Inflammatory macrophage (primary cell): ENCODE measurements around the gene FHL5.
"Not testable (repeated sequence)": the region's sequence is repeated elsewhere in the genome, so short reads cannot be mapped to it uniquely, and the experiment has no call there.

ENCODE experiments used
- DNase-seq, 2 donors: peaks; one replicate each; pipeline ENCODE4 v3.0.0-alpha.2; 2020 to 2022

Gene FHL5

GRCh38 chr6:96611342-96611991 is 48.5 kb downstream of the FHL5 start:
- no peak for DNase-seq

GRCh38 chr6:96613291-96613999 is 50.5 kb downstream of the FHL5 start:
- DNase-seq = no peak

DNA sequence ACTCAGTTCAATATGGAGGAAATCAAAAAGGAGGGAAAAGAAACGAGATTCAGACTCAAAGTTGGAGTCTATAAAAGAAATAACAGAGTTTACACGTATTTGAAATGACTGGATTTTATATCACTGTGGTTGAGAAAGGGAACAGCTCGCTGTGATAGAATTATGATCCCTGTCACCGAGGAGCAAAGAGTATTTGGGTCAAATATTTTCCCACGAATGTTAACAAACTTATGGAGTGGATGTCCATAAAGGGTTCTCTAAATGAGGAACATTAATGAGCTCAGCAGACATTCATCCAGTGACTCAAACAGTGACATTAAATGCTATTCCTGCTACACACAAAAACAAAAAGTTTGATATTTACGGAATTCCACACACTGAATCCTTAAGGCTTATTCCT is 57.9 kb downstream of the FHL5 start:
- no peak for DNase-seq

DNA sequence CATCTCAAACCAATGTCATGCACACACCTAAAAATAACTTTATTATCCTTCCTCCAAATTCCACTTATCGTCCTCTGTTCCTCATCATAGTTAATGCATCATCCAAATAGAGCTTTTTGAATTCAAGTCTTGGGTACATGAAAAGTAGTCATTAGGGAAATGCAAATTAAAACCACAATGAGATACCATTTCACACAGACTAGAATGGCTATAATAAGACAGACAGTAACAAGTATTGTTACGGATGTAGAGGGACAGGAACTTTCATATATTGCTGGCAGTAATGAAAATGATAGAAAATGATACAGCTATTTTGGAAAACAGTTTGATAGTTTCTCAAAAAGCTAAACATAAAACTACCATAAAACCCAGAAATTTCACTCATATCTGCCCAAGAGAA is 59.1 kb downstream of the FHL5 start:
- no peak for DNase-seq

DNA sequence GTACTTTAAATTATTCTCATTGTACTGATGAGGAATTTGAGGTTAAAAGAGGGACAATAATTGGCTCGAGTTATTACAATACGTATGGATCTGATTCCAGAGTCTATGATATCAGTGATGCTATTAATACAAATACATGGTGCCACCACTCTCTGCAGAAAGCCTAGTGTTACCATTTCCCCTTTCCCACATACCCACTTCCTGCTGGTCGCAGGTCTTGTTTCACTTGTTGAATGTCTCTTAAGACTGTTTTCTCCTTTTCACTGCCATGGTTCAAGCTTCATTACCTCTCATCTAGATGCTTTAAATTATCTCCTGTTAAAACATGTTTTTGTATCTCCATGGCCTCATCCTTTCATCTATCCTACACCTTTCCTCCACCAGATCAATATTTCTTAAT is 62.0 kb downstream of the FHL5 start:
- no peak for DNase-seq

GRCh38 chr6:96626759-96627364 is 63.9 kb downstream of the FHL5 start:
- DNase-seq = peak; percentile 1 to 3

DNA sequence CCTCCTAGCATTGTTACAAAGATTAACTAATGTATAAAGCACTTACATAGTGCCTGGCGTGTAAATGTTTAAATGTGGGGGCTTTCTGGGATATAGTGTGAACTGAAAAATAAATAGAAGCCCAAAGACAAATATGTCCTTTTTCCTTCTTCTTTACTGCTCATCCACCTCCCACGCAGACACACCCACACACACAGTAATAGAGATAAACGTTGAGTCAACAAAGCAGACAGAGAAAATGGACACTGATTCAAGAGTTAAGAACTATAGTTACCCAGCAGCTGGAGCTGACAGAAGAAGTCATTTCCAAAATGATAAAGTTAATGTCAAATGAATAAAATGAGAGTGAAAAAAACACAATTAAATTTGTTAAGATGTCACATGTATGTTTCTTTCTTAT is 68.3 kb downstream of the FHL5 start:
- peak in 1 of 2 donors; percentile 22 for DNase-seq

GRCh38 chr6:96637979-96638378 is 75.1 kb downstream of the FHL5 start:
- not testable (repeated sequence) for DNase-seq

- no peak for DNase-seq
Observed at GRCh38 chr6:96645106-96645505, 82.2 kb downstream of the FHL5 start.

GRCh38 chr6:96649926-96650325 is 87.0 kb downstream of the FHL5 start:
- DNase-seq = no peak

DNA sequence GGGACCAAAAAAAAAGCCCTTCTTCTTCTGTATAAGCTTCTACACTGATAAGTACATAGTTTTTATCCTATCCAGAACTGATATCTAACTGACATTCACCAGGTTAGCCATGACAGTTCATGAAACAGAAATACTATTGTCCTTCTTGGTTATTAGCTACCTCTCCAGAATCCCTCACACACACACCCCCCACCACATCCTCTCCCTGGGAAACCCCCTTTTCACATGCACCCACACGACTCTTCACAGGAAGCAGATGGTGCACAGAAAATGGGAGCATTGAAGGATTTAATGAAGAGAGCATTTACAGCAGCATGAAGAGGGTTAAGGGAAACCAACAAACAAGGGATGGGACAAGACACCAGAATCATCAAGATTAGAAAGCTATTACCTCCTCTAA is 88.9 kb downstream of the FHL5 start:
- no peak for DNase-seq

DNA sequence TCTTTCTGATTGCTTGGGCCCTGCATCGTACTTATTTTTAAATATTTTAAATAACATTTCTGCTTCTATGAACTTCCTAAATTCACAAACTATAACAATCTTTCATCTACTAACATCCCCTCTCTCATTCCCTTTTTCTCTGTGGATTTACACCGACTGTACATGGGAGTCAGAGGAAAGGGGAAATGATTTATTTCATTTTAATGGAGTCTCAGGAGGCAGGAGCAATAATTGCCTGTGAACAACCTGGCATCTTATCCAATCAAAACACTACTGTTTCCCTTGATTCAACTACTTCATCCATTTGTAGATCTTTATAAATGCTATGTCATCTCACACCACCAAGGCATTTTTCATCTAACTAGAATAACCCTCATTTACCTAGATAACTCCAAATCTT is 89.6 kb downstream of the FHL5 start:
- DNase-seq = no peak

- DNase-seq = no peak
Observed at GRCh38 chr6:96653181-96653580, 90.3 kb downstream of the FHL5 start.

GRCh38 chr6:96656567-96656966 is 93.6 kb downstream of the FHL5 start:
- no peak for DNase-seq

DNA sequence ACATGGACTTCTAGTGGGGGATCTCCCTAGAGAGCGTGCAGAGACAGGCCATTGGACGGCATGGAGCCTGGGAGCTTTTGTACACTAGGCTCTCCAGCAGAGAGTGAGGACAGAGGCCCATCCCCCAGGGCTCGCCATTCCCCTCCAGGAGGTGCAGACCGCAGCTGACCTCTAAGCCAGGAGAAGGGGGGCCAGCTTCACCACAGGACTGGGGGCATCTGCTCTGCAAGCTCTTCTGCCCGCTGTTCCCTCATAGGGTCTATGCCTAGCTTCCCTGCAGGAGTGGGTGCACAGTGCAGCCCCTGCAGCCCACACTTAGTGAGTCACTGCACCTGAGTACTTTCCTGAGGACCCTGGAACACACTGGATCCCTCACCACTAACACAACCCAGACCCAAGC is 94.4 kb downstream of the FHL5 start:
- DNase-seq = no peak

- no peak for DNase-seq
Observed at GRCh38 chr6:96659084-96659845, 96.3 kb downstream of the FHL5 start.
